MCF 10A (cell line): ENCODE results near the gene CLECL1. TPM values are rescaled to one million over a fixed set of nuclear protein-coding genes. Genes with fewer than 3 reads are reported as not detected.
"Not testable (repeated sequence)": the region's sequence is repeated elsewhere in the genome, so short reads cannot be mapped to it uniquely, and the experiment has no call there.

ENCODE experiments used
- BruUV-seq: library from RNA; stranded (reverse); fragments of 400-500 nt; replicated peaks from 2 replicates; lab custom pipeline; 2021; lab: Mats Ljungman, UMichigan
- CTCF ChIA-PET: fragments of 300-600 bp; sonication (Branson Sonifier 250); formaldehyde crosslinking; extraction: SDS; loops from one replicate; lab custom pipeline; 2021; ENCODE audit warnings: antibody characterized with exemption, inconsistent platforms; lab: Yijun Ruan, JAX
- POLR2A ChIA-PET: fragments of 300-600, 350-650 bp; sonication (Branson Sonifier 250); formaldehyde crosslinking; extraction: SDS; loops from one replicate; lab custom pipeline; 2020; ENCODE audit warnings: antibody characterized with exemption, inconsistent platforms; lab: Yijun Ruan, JAX
- DNase-seq: peaks from one replicate; pipeline ENCODE4 v3.0.0-alpha.2; 2018; ENCODE audit not compliant: unreplicated experiment
- H3K27ac Mint-ChIP-seq: one replicate; pipeline ENCODE4 v1.8.0; 2022; ENCODE audit warnings: mild to moderate bottlenecking, low read depth, mixed read lengths; ENCODE audit not compliant: unreplicated experiment
- H3K27me3 Mint-ChIP-seq: one replicate; pipeline ENCODE4 v1.8.0; 2022; ENCODE audit warnings: mixed read lengths; ENCODE audit not compliant: insufficient read depth, unreplicated experiment
- H3K36me3 Mint-ChIP-seq: one replicate; pipeline ENCODE4 v1.8.0; 2022; ENCODE audit warnings: mild to moderate bottlenecking, moderate library complexity, mixed read lengths; ENCODE audit not compliant: insufficient read depth, unreplicated experiment
- H3K4me1 Mint-ChIP-seq: one replicate; pipeline ENCODE4 v1.8.0; 2022; ENCODE audit warnings: mixed read lengths; ENCODE audit not compliant: insufficient read depth, unreplicated experiment
- H3K4me3 Mint-ChIP-seq: one replicate; pipeline ENCODE4 v1.8.0; 2022; ENCODE audit warnings: mild to moderate bottlenecking, moderate library complexity, mixed read lengths; ENCODE audit not compliant: unreplicated experiment
- H3K9me3 Mint-ChIP-seq: one replicate; pipeline ENCODE4 v1.8.0; 2022; ENCODE audit warnings: mixed read lengths; ENCODE audit not compliant: unreplicated experiment
- intact Hi-C: fragments of 100-400 bp; cut with micrococcal nuclease; formaldehyde crosslinking; loops from 2 replicates; pipeline ENCODE4 v1.14.1; 2022
- total RNA-seq: library from RNA; stranded (reverse); gene quantifications from 2 replicates; pipeline ENCODE4 v1.2.3, GENCODE V29; 2022
- TF ChIP-seq, protein P1 (sequence below): fragments of 200-600 bp; IDR thresholded peaks from one replicate; pipeline ENCODE4 v1.8.0; 2022; ENCODE audit warnings: antibody characterized with exemption, mild to moderate bottlenecking; ENCODE audit not compliant: unreplicated experiment

The CLECL1 gene
- total RNA-seq, 1 experiment from 2014 or later, result not detected

- Mint-ChIP-seq H3K4me3 (no peak overlapping the region), H3K27me3 (no peaks in the 10 kb centered on the region), H3K4me1 (peaks cover 10% of the 10 kb centered on the region), H3K9me3 (peaks cover 13% of the 10 kb centered on the region), H3K36me3 (no peaks in the 10 kb centered on the region), H3K27ac (no peak overlapping the region)
- TF ChIP-seq, protein P1, sequence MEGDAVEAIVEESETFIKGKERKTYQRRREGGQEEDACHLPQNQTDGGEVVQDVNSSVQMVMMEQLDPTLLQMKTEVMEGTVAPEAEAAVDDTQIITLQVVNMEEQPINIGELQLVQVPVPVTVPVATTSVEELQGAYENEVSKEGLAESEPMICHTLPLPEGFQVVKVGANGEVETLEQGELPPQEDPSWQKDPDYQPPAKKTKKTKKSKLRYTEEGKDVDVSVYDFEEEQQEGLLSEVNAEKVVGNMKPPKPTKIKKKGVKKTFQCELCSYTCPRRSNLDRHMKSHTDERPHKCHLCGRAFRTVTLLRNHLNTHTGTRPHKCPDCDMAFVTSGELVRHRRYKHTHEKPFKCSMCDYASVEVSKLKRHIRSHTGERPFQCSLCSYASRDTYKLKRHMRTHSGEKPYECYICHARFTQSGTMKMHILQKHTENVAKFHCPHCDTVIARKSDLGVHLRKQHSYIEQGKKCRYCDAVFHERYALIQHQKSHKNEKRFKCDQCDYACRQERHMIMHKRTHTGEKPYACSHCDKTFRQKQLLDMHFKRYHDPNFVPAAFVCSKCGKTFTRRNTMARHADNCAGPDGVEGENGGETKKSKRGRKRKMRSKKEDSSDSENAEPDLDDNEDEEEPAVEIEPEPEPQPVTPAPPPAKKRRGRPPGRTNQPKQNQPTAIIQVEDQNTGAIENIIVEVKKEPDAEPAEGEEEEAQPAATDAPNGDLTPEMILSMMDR, result no peak
- no peak for DNase-seq
- POLR2A ChIA-PET, result no interaction called here
- BruUV-seq, result no TSS peak
- intact Hi-C loops, result no loop called here
- CTCF ChIA-PET, result interaction anchor here (0.8 to 7.4 kb wide), 9 partner anchors 19 to 328 kb away, joined by 3 to 108 read pairs (median 4); no protein-coding TSS in a partner anchor
These were observed 26.7 kb downstream of the CLECL1 start for GRCh38 chr12:9706086-9706685.

GRCh38 chr12:9704561-9704960 is 28.3 kb downstream of the CLECL1 start:
- POLR2A ChIA-PET, H3K27me3 Mint-ChIP-seq, H3K36me3 Mint-ChIP-seq, intact Hi-C loops, H3K4me1 Mint-ChIP-seq, BruUV-seq, DNase-seq, H3K27ac Mint-ChIP-seq, H3K4me3 Mint-ChIP-seq: not testable (repeated sequence)
- CTCF ChIA-PET, result interaction anchor here (0.6 to 1.4 kb wide), 3 partner anchors 70 to 331 kb away, joined by 3 to 5 read pairs (median 3); no protein-coding TSS in a partner anchor
- peaks cover 13% of the 10 kb centered on the region for H3K9me3 Mint-ChIP-seq

DNA sequence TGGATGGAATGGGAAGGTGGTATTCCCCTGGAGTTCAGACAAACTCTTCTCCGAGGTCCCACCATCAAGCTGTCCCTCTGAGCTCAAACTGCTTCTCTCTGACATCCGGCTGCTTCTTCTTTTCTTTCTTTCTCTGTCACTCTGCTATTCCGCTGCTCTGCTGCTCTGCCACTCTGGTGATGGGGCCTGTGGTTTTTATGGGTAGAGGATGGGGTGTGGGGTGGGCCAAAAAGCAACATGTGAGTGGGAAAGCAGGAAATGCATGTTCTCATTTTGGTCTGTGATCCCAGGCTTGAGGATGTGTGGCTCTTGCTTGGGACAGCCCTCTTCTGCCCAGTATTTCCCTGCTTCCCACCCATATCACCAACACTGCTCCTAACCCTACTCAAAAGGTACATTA is 30.6 kb downstream of the CLECL1 start:
- H3K9me3 Mint-ChIP-seq, result peaks cover 13% of the 10 kb centered on the region
- no TSS peak for BruUV-seq
- DNase-seq, result no peak
- H3K4me3 Mint-ChIP-seq, result no peak overlapping the region
- CTCF ChIA-PET, result no interaction called here
- no peaks in the 10 kb centered on the region for H3K36me3 Mint-ChIP-seq
- intact Hi-C loops, result no loop called here
- POLR2A ChIA-PET, result no interaction called here
- no peaks in the 10 kb centered on the region for H3K4me1 Mint-ChIP-seq
- no peaks in the 10 kb centered on the region for H3K27me3 Mint-ChIP-seq
- no peak overlapping the region for H3K27ac Mint-ChIP-seq
- TF ChIP-seq, protein P1, result no peak

DNA sequence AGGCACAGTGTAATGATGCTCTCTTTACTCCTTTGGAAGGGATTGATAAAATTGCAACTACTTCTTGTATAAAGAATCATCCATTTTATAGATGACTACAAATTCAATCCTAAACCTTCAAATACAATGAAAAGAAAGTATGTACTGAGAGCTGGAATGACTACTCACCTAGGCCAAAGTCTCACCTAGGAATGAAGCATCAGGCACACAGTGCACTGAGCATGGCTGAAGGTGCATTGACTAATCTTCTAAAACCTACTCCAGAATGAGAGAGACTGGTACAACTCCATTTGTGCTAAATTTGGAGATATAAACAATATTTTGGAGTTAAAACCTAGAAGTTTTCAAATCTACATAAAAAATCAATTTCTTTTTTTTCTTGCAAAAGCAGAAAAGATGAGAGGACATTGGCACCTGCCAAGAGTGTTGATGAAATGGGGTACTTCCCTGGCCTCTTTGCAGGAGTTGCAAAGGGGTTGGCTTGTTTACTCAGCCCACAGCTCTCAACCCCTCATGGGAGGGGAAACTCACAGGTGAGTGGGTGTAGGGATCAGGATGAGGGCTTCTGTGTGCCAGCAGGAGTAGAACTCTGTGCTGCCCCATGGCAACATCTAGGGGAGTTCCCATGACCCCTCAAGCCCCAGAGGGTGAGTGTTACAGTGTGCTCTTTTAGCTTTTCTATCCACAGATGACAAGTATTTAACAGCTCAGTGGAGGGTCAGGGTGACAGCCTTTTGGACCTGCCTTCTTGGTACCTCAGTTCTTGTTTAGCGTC is 31.3 kb downstream of the CLECL1 start:
- no peak overlapping the region for H3K27ac Mint-ChIP-seq
- H3K9me3 Mint-ChIP-seq, result peaks cover 13% of the 10 kb centered on the region
- TF ChIP-seq, protein P1, result no peak
- no peaks in the 10 kb centered on the region for H3K27me3 Mint-ChIP-seq
- CTCF ChIA-PET, result interaction anchor here (0.5 to 0.6 kb wide), 2 partner anchors 28 to 67 kb away, joined by 3 read pairs; no protein-coding TSS in a partner anchor
- intact Hi-C loops, result no loop called here
- H3K36me3 Mint-ChIP-seq, result no peaks in the 10 kb centered on the region
- POLR2A ChIA-PET, result interaction anchor here (0.6 kb wide), 1 partner anchor 46 kb away, joined by 3 read pairs; no protein-coding TSS in a partner anchor
- no peaks in the 10 kb centered on the region for H3K4me1 Mint-ChIP-seq
- BruUV-seq, result no TSS peak
- no peak for DNase-seq
- no peak overlapping the region for H3K4me3 Mint-ChIP-seq
